OCI-LY1 (cell line): ENCODE measurements around the gene KIF19.

Experiments
- EZH2 ChIP-seq: fragments of 200-600 bp; sonication (generic), shearing (Covaris generic); IDR thresholded peaks from 2 replicates; pipeline ENCODE4 v1.8.0; 2017; ENCODE audit warnings: borderline replicate concordance, mixed run types, mild to moderate bottlenecking, antibody characterized with exemption, low read length, moderate library complexity, mixed read lengths
- TF ChIP-seq, protein P1 (sequence below): fragments of 200-600 bp; sonication (generic), shearing (Covaris generic); IDR thresholded peaks from 2 replicates; pipeline ENCODE4 v1.5.1; 2017; ENCODE audit warnings: mild to moderate bottlenecking, antibody characterized with exemption, low read length, moderate library complexity, mixed read lengths

DNA sequence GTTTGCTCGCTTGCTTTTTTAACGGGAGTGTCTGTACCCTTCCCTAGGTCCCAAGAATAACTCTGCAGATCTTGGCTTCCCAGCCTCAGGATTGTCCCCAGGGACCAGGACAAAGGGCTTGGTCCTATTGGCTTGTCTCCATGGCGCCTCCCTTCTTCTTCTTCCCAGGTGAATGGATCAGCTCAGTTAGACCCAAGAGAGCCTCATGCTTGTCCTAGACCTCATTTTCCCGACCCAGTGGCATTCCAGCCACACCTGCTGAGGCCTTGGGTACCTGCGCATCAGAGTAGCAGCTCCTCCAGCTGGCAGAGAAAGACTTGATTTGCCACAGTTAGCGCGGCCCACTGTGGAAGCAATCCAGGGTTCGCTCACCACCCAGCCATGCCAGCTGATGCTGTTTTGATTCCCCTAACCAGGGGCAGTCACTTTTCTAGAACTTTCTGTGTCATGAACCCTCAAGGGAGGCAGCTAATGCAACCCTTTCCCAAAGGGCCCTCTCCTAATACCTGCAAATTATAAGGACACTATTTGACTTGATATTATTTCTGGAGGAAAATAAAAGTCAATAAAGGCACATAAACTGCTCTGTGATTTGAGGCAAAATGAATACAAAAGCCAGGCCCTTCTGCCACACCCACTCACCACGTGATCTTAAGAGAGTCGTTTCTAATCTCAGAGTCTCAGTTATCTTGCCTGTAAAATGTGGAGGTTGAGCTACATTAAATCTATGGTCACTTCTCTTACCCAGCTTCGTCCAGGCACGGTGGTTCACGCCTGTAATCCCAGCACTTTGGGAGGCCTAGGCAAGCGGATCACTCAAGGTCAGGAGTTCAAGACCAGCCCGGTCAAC is 55.2 kb downstream of the KIF19 start:
- TF ChIP-seq, protein P1, sequence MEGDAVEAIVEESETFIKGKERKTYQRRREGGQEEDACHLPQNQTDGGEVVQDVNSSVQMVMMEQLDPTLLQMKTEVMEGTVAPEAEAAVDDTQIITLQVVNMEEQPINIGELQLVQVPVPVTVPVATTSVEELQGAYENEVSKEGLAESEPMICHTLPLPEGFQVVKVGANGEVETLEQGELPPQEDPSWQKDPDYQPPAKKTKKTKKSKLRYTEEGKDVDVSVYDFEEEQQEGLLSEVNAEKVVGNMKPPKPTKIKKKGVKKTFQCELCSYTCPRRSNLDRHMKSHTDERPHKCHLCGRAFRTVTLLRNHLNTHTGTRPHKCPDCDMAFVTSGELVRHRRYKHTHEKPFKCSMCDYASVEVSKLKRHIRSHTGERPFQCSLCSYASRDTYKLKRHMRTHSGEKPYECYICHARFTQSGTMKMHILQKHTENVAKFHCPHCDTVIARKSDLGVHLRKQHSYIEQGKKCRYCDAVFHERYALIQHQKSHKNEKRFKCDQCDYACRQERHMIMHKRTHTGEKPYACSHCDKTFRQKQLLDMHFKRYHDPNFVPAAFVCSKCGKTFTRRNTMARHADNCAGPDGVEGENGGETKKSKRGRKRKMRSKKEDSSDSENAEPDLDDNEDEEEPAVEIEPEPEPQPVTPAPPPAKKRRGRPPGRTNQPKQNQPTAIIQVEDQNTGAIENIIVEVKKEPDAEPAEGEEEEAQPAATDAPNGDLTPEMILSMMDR, result no peak
- TF ChIP-seq EZH2, result no peak
